ENCODE data around the gene POLR2E.

The POLR2E gene

DNA sequence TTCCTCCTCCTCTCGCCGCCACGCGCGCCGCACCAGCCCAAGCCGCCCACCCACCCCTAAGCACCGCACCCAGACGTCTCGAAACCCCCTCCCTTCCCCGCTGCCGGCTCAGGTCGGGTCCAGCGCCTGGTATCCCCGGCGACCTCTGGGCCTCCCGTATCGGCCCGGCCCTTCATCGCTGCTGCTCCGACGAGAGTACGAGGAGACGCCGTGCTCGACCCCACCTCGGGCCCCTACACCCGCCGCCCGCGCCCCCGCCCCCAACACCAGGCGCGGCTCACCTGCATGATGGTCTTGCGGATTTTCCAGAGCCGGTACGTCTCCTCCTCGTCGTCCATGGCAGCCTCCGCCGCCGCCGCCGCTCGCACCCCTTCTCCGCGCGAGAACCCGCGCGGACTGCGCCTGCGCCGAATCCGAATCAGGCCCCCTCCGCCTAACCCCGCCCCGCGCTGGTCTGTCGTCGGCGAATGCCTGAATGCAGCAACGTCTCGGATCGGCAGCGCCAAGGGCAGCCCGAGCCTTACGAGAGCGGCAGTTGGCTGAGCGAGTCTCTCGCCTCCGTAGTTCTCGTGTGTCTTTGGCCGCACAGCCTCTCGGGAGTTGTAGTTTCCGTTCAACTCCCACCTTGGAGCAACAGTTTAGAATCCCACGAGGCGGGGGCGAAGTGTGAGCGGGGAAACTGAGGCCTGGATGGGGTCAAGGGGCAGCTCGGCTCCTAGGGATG lies at the start of gene POLR2E:
TSS of gene POLR2E (minus strand) at position 398 of the 724 bp plus-strand sequence. CDS start at position 338, 60 bp downstream.
- Histone ChIP-seq H3K4me3 (ENCODE audit: severe bottlenecking) (peak within 1 kb of the TSS; percentile 67), H3K9me3 (ENCODE audit: severe bottlenecking) (no peaks in the 10 kb centered on the region), H3K27ac (ENCODE audit: poor library complexity, severe bottlenecking) (peak within 1 kb of the TSS; percentile 51), H3K36me3 (ENCODE audit: low read depth) (peaks cover 24% of the 10 kb centered on the region), H3K4me1 (ENCODE audit: insufficient read depth, poor library complexity, severe bottlenecking) (peaks cover 9% of the 10 kb centered on the region), H3K27me3 (ENCODE audit: insufficient read depth, poor library complexity, severe bottlenecking) (no peaks in the 10 kb centered on the region)
- ATAC-seq (ENCODE audit: low read depth) (peak; percentile 93), DNase-seq (ENCODE audit: low spot score) (peak; percentile 95)
- TF ChIP-seq, protein P1, sequence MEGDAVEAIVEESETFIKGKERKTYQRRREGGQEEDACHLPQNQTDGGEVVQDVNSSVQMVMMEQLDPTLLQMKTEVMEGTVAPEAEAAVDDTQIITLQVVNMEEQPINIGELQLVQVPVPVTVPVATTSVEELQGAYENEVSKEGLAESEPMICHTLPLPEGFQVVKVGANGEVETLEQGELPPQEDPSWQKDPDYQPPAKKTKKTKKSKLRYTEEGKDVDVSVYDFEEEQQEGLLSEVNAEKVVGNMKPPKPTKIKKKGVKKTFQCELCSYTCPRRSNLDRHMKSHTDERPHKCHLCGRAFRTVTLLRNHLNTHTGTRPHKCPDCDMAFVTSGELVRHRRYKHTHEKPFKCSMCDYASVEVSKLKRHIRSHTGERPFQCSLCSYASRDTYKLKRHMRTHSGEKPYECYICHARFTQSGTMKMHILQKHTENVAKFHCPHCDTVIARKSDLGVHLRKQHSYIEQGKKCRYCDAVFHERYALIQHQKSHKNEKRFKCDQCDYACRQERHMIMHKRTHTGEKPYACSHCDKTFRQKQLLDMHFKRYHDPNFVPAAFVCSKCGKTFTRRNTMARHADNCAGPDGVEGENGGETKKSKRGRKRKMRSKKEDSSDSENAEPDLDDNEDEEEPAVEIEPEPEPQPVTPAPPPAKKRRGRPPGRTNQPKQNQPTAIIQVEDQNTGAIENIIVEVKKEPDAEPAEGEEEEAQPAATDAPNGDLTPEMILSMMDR (IDR thresholded peaks at IDR 0.05; ENCODE audit: poor library complexity, severe bottlenecking): no peak

DNA sequence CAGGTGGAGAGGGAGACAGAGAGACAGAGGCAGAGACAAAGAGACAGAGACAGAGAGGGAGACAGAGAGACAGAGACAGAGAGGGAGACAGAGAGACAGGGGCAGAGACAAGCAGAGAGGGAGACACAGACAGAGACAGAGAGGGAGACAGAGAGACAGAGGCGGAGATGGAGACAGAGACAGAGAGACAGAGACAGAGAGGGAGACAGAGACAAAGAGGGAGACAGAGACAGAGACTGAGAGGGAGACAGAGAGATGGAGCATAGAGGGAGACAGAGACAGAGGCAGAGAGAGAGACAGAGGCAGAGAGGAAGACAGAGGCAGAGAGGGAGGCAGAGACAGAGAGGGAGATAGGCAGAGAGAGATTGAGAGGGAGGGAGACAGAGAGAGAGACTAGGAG lies 49.6 kb upstream of the POLR2E start:
- DNase-seq (ENCODE audit: low spot score): no peak
- Histone ChIP-seq H3K4me3 (ENCODE audit: severe bottlenecking) (no peak overlapping the region), H3K27ac (ENCODE audit: poor library complexity, severe bottlenecking) (no peak overlapping the region), H3K27me3 (ENCODE audit: insufficient read depth, poor library complexity, severe bottlenecking) (no peaks in the 10 kb centered on the region), H3K9me3 (ENCODE audit: severe bottlenecking) (no peaks in the 10 kb centered on the region), H3K4me1 (ENCODE audit: insufficient read depth, poor library complexity, severe bottlenecking) (no peaks in the 10 kb centered on the region), H3K36me3 (ENCODE audit: low read depth) (peaks cover 61% of the 10 kb centered on the region)
- ATAC-seq (ENCODE audit: low read depth): no peak
- TF ChIP-seq, protein P1 (IDR thresholded peaks at IDR 0.05; ENCODE audit: poor library complexity, severe bottlenecking): no peak

DNA sequence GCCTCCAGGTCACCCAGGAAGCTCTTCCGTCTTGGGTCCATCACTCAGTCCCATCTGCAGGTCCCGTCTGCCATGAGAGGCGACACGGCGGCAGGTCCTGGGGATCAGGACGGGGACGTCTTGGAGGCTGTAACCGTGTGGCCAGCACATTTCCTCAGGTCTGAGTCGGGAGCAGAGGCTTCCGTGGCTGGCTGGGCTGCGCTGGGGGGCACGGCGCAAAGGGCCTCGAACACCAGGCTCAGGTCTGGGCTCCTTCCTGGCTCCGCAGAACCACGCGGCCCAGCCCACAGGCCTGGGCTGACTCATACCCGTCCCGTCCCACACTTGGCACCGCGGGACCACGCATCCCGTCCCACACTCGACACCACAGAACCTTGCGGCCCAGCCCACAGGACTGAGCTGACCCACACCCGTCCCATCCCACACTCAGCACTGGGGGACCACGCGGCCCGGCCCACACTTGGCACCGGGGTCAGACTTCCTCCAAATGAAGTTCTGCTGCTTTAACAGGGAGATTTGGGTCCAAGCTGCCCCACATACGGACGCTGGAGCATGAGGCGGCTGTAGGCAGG lies 48.7 kb upstream of the POLR2E start:
- TF ChIP-seq, protein P1 (IDR thresholded peaks at IDR 0.05; ENCODE audit: poor library complexity, severe bottlenecking): no peak
- no peak for ATAC-seq (ENCODE audit: low read depth)
- Histone ChIP-seq H3K27ac (ENCODE audit: poor library complexity, severe bottlenecking) (no peak overlapping the region), H3K4me3 (ENCODE audit: severe bottlenecking) (no peak overlapping the region), H3K9me3 (ENCODE audit: severe bottlenecking) (no peaks in the 10 kb centered on the region), H3K27me3 (ENCODE audit: insufficient read depth, poor library complexity, severe bottlenecking) (no peaks in the 10 kb centered on the region), H3K36me3 (ENCODE audit: low read depth) (peaks cover 58% of the 10 kb centered on the region), H3K4me1 (ENCODE audit: insufficient read depth, poor library complexity, severe bottlenecking) (no peaks in the 10 kb centered on the region)
- DNase-seq (ENCODE audit: low spot score): no peak

DNA sequence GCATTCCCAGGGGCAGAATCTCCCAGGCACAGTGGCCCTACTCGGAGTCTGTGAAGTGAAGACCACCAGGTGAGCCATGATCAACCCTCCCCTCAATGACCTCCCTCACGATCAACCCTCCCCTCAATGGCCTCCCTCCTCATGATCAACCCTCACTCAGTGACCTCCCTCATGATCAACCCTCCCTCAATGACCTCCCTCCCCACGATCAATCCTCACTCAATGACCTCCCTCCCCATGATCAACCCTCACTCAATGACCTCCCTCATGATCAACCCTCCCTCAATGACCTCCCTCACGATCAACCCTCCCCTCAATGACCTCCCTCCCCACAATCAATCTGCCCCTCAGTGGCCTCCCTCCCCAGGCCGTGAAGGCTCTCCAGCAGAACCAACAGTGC lies 46.8 kb upstream of the POLR2E start:
- peaks cover 47% of the 10 kb centered on the region for H3K36me3 ChIP-seq (ENCODE audit: low read depth)
- ATAC-seq (ENCODE audit: low read depth): 0 out of 3 replicates have a peak, but pooled peaks have one; percentile 10
- no peaks in the 10 kb centered on the region for H3K9me3 ChIP-seq (ENCODE audit: severe bottlenecking)
- TF ChIP-seq, protein P1 (IDR thresholded peaks at IDR 0.05; ENCODE audit: poor library complexity, severe bottlenecking): no peak
- no peak for DNase-seq (ENCODE audit: low spot score)
- H3K27me3 ChIP-seq (ENCODE audit: insufficient read depth, poor library complexity, severe bottlenecking): no peaks in the 10 kb centered on the region
- no peak overlapping the region for H3K4me3 ChIP-seq (ENCODE audit: severe bottlenecking)
- H3K4me1 ChIP-seq (ENCODE audit: insufficient read depth, poor library complexity, severe bottlenecking): no peaks in the 10 kb centered on the region
- no peak overlapping the region for H3K27ac ChIP-seq (ENCODE audit: poor library complexity, severe bottlenecking)
